MCF 10A (cell line): ENCODE measurements around the gene SFRP2. TPM values are rescaled to one million over a fixed set of nuclear protein-coding genes. Genes with fewer than 3 reads are reported as not detected.
A peak's percentile ranks its signal among the peaks of the same experiment; 100 is the strongest.

Experiments used
- BruUV-seq: library from RNA; stranded (reverse); fragments of 400-500 nt; replicated peaks from 2 replicates; lab custom pipeline; 2021; lab: Mats Ljungman, UMichigan
- CTCF ChIA-PET: fragments of 300-600 bp; sonication (Branson Sonifier 250); formaldehyde crosslinking; extraction: SDS; loops from one replicate; lab custom pipeline; 2021; ENCODE audit warnings: antibody characterized with exemption, inconsistent platforms; lab: Yijun Ruan, JAX
- POLR2A ChIA-PET: fragments of 300-600, 350-650 bp; sonication (Branson Sonifier 250); formaldehyde crosslinking; extraction: SDS; loops from one replicate; lab custom pipeline; 2020; ENCODE audit warnings: antibody characterized with exemption, inconsistent platforms; lab: Yijun Ruan, JAX
- DNase-seq: peaks from one replicate; pipeline ENCODE4 v3.0.0-alpha.2; 2018; ENCODE audit not compliant: unreplicated experiment
- H3K27ac Mint-ChIP-seq: one replicate; pipeline ENCODE4 v1.8.0; 2022; ENCODE audit warnings: mild to moderate bottlenecking, low read depth, mixed read lengths; ENCODE audit not compliant: unreplicated experiment
- H3K27me3 Mint-ChIP-seq: one replicate; pipeline ENCODE4 v1.8.0; 2022; ENCODE audit warnings: mixed read lengths; ENCODE audit not compliant: insufficient read depth, unreplicated experiment
- H3K36me3 Mint-ChIP-seq: one replicate; pipeline ENCODE4 v1.8.0; 2022; ENCODE audit warnings: mild to moderate bottlenecking, moderate library complexity, mixed read lengths; ENCODE audit not compliant: insufficient read depth, unreplicated experiment
- H3K4me1 Mint-ChIP-seq: one replicate; pipeline ENCODE4 v1.8.0; 2022; ENCODE audit warnings: mixed read lengths; ENCODE audit not compliant: insufficient read depth, unreplicated experiment
- H3K4me3 Mint-ChIP-seq: one replicate; pipeline ENCODE4 v1.8.0; 2022; ENCODE audit warnings: mild to moderate bottlenecking, moderate library complexity, mixed read lengths; ENCODE audit not compliant: unreplicated experiment
- H3K9me3 Mint-ChIP-seq: one replicate; pipeline ENCODE4 v1.8.0; 2022; ENCODE audit warnings: mixed read lengths; ENCODE audit not compliant: unreplicated experiment
- intact Hi-C: fragments of 100-400 bp; cut with micrococcal nuclease; formaldehyde crosslinking; loops from 2 replicates; pipeline ENCODE4 v1.14.1; 2022
- total RNA-seq: library from RNA; stranded (reverse); gene quantifications from 2 replicates; pipeline ENCODE4 v1.2.3, GENCODE V29; 2022
- TF ChIP-seq, protein P1 (sequence below): fragments of 200-600 bp; IDR thresholded peaks from one replicate; pipeline ENCODE4 v1.8.0; 2022; ENCODE audit warnings: antibody characterized with exemption, mild to moderate bottlenecking; ENCODE audit not compliant: unreplicated experiment

The SFRP2 gene
- total RNA-seq, 1 experiment from 2014 or later, result not detected

DNA sequence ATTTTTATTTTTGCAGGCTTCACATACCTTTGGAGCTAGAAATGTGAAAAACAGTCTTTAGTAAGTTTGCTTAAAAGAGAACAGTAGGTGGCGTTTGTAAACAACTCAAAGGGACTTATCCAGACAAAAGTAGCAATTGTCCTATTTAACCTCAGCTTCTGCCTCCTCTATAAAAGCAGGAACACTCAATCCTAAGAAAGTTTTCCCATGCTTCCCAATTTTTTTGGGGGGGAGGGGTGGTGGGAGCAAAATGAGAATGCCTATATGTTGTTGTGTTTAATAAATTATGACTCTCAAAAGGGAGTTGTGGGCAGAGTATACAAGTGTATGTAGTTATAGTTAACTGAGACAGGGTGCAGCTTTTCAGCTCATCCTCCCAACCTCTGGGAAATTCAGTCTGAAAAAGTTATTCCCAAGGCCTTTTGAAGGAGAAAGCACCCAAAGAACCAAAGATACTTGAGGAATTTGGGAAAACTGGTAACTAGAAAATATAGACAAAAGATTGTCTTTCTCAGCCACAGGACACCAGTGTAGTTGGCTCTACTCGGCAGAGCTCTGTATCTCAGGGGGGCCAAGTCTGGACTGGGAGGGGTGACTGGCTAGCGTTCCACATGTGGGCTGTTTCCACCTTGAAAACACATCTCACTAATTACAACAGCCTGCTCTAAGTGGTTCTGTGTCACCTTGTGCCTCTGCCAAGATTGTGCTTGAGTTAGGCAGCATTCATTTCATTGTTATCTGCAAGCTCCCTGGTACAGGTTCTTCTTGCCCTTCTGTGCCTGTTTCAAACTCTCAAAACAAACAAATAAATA, 2.8 kb downstream of the SFRP2 start:
- Mint-ChIP-seq H3K36me3 (no peaks in the 10 kb centered on the region), H3K27ac (no peak overlapping the region), H3K4me3 (no peak overlapping the region), H3K27me3 (no peaks in the 10 kb centered on the region), H3K9me3 (no peaks in the 10 kb centered on the region), H3K4me1 (peaks cover 13% of the 10 kb centered on the region)
- BruUV-seq, result no TSS peak
- ChIA-PET CTCF (interaction anchor here (0.6 to 3.9 kb wide), 39 partner anchors 10 to 764 kb away, joined by 3 to 39 read pairs (median 4); partner anchors contain the start of gene PLRG1), POLR2A (interaction anchor here (0.6 to 1.3 kb wide), 8 partner anchors 9 to 666 kb away, joined by 3 read pairs; no protein-coding TSS in a partner anchor)
- intact Hi-C loops, result loop anchor here (1.0 to 5.0 kb wide), 4 partner anchors 528 to 766 kb away; partner anchors contain the start of gene PLRG1
- peak; percentile 49 for DNase-seq
- TF ChIP-seq, protein P1, sequence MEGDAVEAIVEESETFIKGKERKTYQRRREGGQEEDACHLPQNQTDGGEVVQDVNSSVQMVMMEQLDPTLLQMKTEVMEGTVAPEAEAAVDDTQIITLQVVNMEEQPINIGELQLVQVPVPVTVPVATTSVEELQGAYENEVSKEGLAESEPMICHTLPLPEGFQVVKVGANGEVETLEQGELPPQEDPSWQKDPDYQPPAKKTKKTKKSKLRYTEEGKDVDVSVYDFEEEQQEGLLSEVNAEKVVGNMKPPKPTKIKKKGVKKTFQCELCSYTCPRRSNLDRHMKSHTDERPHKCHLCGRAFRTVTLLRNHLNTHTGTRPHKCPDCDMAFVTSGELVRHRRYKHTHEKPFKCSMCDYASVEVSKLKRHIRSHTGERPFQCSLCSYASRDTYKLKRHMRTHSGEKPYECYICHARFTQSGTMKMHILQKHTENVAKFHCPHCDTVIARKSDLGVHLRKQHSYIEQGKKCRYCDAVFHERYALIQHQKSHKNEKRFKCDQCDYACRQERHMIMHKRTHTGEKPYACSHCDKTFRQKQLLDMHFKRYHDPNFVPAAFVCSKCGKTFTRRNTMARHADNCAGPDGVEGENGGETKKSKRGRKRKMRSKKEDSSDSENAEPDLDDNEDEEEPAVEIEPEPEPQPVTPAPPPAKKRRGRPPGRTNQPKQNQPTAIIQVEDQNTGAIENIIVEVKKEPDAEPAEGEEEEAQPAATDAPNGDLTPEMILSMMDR, result peak; percentile 47

DNA sequence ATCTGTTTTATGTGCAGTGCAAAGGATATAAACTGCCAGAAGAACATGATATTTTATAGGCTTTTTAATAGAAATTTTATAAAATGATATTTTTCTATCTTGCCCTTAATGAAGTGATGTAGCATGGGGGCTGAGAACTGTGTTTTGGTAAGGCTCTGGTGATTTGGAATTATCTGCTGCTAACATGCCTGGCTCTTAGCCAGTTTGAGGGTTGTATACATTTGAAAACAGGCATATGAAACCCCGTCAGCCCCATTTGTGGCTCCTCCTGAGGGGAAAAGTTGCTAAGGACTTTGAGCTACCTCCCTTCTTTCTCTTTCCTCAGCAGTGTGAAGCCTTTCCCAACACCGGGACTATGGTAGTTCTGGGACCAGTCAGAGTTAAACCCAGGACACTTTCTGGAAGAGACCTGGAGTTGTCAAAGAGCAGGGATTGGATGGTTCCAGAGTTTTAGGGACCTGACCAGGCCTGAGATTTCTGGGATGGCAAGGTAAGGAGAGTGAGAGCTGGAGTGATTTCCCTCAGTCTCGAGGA, 4.7 kb downstream of the SFRP2 start:
- no TSS peak for BruUV-seq
- POLR2A ChIA-PET, result no interaction called here
- intact Hi-C loops, result no loop called here
- H3K36me3 Mint-ChIP-seq, result no peaks in the 10 kb centered on the region
- H3K4me1 Mint-ChIP-seq, result peaks cover 13% of the 10 kb centered on the region
- H3K4me3 Mint-ChIP-seq, result no peak overlapping the region
- no peak for DNase-seq
- H3K9me3 Mint-ChIP-seq, result no peaks in the 10 kb centered on the region
- H3K27ac Mint-ChIP-seq, result no peak overlapping the region
- CTCF ChIA-PET, result interaction anchor here (0.8 to 3.9 kb wide), 3 partner anchors 23 to 722 kb away, joined by 3 to 39 read pairs (median 4); no protein-coding TSS in a partner anchor
- no peaks in the 10 kb centered on the region for H3K27me3 Mint-ChIP-seq
- TF ChIP-seq, protein P1, result no peak

- DNase-seq, result peak; percentile 39
- Mint-ChIP-seq H3K4me1 (peaks cover 13% of the 10 kb centered on the region), H3K9me3 (no peaks in the 10 kb centered on the region), H3K27ac (peak overlapping the region; percentile 40), H3K27me3 (no peaks in the 10 kb centered on the region), H3K36me3 (no peaks in the 10 kb centered on the region), H3K4me3 (no peak overlapping the region)
- no TSS peak for BruUV-seq
- intact Hi-C loops, result no loop called here
- POLR2A ChIA-PET, result no interaction called here
- CTCF ChIA-PET, result interaction anchor here (0.6 to 1.7 kb wide), 3 partner anchors 9 to 395 kb away, joined by 4 to 5 read pairs (median 4); no protein-coding TSS in a partner anchor
- TF ChIP-seq, protein P1, result no peak
Measured at GRCh38 chr4:153782581-153782980, 6.3 kb downstream of the SFRP2 start.
